AG04449 (cell line): Measurements from ENCODE around the gene CHD5.

Experiments used
- CTCF ChIA-PET: fragments of 350-600 bp; formaldehyde crosslinking; extraction: SDS; loops from one replicate; lab custom pipeline; 2021; ENCODE audit warnings: antibody characterized with exemption; lab: Yijun Ruan, JAX
- POLR2A ChIA-PET: fragments of 400-600, 350-600 bp; formaldehyde crosslinking; extraction: SDS; loops from one replicate; lab custom pipeline; 2020; ENCODE audit warnings: antibody characterized with exemption, inconsistent platforms; lab: Yijun Ruan, JAX
- DNase-seq: peaks from one replicate; pipeline ENCODE4 v3.0.0-alpha.2; 2010; ENCODE audit warnings: low read depth, low spot score
- H3K4me3 ChIP-seq: 2 replicates; pipeline ENCODE4 v1.5.1; 2011; ENCODE audit warnings: low read depth, mild to moderate bottlenecking, control low read depth, low read length
- TF ChIP-seq, protein P1 (sequence below): IDR thresholded peaks from one replicate; pipeline ENCODE4 v1.5.1; 2011; ENCODE audit warnings: mild to moderate bottlenecking, moderate library complexity, low read length, control low read depth, inconsistent platforms; ENCODE audit not compliant: insufficient read depth; ENCODE audit errors: missing control alignments

CHD5 gene

DNA sequence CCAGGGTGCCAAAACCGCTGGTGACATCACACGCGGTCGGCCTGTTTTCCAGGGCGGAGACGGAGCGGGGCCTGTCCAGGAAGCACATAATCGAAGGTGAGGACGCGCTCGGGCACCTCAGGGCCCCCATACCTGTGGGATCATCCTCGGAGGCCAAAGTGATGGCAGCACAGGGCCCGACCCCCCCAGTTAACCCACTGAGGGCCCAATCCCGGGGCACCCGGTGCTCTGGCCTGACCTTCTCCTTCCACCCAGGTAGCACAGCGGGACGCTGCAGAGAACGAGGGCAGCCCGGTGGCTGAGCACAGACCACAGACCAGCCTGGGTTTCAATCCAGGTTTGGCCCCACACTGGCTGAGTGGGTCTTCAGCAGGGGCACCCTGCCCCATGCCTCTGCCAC is 91.2 kb downstream of the CHD5 start:
- TF ChIP-seq, protein P1, sequence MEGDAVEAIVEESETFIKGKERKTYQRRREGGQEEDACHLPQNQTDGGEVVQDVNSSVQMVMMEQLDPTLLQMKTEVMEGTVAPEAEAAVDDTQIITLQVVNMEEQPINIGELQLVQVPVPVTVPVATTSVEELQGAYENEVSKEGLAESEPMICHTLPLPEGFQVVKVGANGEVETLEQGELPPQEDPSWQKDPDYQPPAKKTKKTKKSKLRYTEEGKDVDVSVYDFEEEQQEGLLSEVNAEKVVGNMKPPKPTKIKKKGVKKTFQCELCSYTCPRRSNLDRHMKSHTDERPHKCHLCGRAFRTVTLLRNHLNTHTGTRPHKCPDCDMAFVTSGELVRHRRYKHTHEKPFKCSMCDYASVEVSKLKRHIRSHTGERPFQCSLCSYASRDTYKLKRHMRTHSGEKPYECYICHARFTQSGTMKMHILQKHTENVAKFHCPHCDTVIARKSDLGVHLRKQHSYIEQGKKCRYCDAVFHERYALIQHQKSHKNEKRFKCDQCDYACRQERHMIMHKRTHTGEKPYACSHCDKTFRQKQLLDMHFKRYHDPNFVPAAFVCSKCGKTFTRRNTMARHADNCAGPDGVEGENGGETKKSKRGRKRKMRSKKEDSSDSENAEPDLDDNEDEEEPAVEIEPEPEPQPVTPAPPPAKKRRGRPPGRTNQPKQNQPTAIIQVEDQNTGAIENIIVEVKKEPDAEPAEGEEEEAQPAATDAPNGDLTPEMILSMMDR, result no peak
- no peak overlapping the region for H3K4me3 ChIP-seq
- no peak for DNase-seq
- ChIA-PET CTCF (no interaction called here), POLR2A (no interaction called here)

DNA sequence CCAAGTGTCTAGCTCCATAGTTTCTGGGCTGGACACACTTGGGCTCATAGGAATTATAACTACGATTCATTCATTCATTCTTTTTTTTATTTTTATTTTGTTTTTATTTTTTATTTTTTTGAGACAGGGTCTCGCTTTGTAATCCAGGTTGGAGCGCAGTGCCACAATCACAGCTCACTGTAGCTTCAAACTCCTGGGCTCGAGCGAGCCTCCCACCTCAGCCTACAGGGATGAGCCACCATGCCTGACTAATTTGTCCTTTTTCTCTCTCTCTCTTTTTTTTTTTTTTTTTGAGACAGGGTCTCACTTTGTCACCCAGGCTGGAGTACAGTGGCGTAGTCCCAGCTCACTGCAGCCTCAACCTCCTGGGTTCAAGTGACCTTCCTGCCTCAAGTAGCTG is 92.2 kb downstream of the CHD5 start:
- TF ChIP-seq, protein P1, result no peak
- CTCF ChIA-PET, result no interaction called here
- POLR2A ChIA-PET, result interaction anchor here (0.7 kb wide), 1 partner anchor 136 kb away, joined by 4 read pairs; no protein-coding TSS in a partner anchor
- DNase-seq, result no peak
- no peak overlapping the region for H3K4me3 ChIP-seq

DNA sequence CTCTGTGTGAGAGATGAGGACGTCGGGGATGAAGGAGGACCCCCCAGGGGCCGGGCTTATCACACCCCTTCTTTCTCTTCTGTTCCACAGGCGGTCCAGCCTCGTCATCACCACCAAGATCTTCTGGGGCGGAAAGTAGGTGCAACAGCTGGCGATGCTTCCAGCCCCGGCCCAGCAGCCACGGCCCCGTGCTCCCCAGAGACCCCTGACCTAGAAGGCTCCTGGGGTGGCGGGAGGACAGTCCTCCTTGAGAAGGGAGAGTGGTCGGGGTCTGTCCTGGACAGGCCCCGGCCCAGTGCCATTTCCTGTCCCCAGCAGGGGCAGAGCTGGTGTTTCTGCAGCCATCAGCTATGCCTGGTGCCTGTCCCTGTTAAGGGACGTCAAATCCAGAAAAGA is 92.7 kb downstream of the CHD5 start:
- ChIA-PET CTCF (interaction anchor here (1.2 kb wide), 1 partner anchor 34 kb away, joined by 3 read pairs; no protein-coding TSS in a partner anchor), POLR2A (no interaction called here)
- TF ChIP-seq, protein P1, result no peak
- H3K4me3 ChIP-seq, result no peak overlapping the region
- no peak for DNase-seq

DNA sequence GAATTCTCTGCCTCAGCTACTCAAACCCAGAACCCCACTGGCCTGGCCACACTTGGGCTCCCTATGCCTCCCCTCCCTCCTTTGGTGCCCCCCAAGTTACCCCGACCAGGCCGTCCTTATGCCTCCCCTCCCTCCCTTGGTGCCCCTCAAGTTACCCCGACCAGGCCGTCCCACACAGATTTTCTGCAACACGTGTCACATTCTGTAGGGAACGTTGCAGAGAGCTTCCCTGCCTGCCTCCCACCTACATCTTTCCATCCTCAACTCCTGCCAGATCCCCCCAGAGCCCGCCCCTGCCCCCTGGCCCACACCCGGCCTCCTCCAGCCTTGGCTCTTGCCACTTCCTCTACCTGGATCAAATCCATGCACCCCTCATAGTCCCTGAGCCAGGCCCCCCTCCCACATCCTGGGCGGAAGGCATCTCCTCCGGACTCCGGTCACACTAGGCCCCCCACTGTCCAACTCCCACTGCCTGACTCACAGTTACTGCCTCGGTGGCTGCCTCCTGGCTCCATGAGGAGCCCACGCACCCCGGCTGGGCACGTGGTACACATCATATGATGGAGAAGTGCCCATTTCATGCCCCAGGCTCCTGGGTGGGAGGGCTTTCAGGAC is 93.3 kb downstream of the CHD5 start:
- POLR2A ChIA-PET, result no interaction called here
- CTCF ChIA-PET, result interaction anchor here (1.2 kb wide), 1 partner anchor 34 kb away, joined by 3 read pairs; no protein-coding TSS in a partner anchor
- TF ChIP-seq, protein P1, result no peak
- DNase-seq, result no peak
- H3K4me3 ChIP-seq, result no peak overlapping the region

DNA sequence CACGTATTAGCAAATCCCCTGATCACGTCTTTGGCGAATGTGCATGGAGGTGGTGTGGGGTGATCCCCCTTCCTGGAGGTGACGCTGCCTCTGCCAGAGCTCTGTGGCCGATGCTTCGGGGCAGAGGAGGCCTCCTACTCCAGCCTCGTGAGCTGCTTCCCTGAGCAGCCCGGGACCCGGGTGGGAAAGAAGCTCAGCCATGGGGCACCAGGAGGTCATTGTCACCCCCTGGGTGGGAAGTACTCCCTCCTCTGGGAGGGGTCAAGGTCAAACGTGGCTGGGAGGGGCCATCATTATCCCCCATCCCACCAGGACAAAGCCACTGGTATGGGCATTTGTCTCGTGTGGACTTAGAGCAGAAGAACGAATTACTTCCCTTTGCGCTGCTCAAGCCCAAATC is 93.8 kb downstream of the CHD5 start:
- ChIA-PET POLR2A (no interaction called here), CTCF (interaction anchor here (1.2 kb wide), 1 partner anchor 33 kb away, joined by 3 read pairs; no protein-coding TSS in a partner anchor)

DNA sequence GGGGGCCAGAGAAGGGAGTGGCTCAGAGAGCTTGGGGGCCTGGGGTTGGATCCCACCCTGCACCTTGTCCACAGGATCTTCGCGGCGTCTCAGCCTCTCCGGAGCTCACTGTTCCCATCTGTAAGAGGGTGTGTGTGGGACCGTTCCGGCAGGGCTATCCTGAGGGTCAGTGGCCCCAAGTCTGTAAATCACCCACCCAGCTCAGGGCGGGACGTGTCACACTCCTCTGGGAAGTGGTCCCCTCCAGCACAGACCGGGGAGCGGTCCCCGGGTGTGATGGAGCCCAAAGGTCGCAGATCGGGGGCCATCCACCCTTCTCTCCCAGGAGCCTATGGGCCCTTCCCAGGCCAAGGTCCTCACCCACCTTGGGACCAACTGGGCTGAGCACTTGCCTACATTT is 94.5 kb downstream of the CHD5 start:
- H3K4me3 ChIP-seq, result no peak overlapping the region
- POLR2A ChIA-PET, result no interaction called here
- DNase-seq, result no peak
- CTCF ChIA-PET, result no interaction called here
- TF ChIP-seq, protein P1, result no peak

More for the DNA sequence above, 93.8 kb downstream of the CHD5 start:
- no peak overlapping the region for H3K4me3 ChIP-seq
- no peak for DNase-seq
- TF ChIP-seq, protein P1, result no peak
